ENCODE data around the gene GTF2A1L. TPM values are rescaled to one million over a fixed set of nuclear protein-coding genes. Genes with fewer than 3 reads are reported as not detected.

Gene GTF2A1L
- polyA plus RNA-seq, 1 donor from 2014 or later: 0.51 TPM

GRCh38 chr2:48587560-48587959 is 30.1 kb upstream of the GTF2A1L start:
- H3K36me3 ChIP-seq (ENCODE audit: insufficient read depth, low read length): no peaks in the 10 kb centered on the region
- H3F3A ChIP-seq (ENCODE audit: insufficient read depth, low read length, poor library complexity, severe bottlenecking): no peaks in the 10 kb centered on the region
- H3K9me3 ChIP-seq (ENCODE audit: low read length): no peaks in the 10 kb centered on the region
- no peaks in the 10 kb centered on the region for H3K9me2 ChIP-seq (ENCODE audit: insufficient read depth, low read length)
- no peak overlapping the region for H2AFZ ChIP-seq (ENCODE audit: low read depth, low read length)
- H3K27ac ChIP-seq (ENCODE audit: low read length): no peak overlapping the region
- H4K20me1 ChIP-seq (ENCODE audit: insufficient read depth): no peaks in the 10 kb centered on the region
- no peak overlapping the region for H3K9ac ChIP-seq (ENCODE audit: low read length)
- no peaks in the 10 kb centered on the region for H3K79me2 ChIP-seq (replicated peaks; ENCODE audit: insufficient read depth, low read length)
- no peaks in the 10 kb centered on the region for H3K27me3 ChIP-seq (ENCODE audit: insufficient read depth, low read depth, low read length)
- H3K4me2 ChIP-seq (ENCODE audit: low read length): no peak overlapping the region
- no peak for TF ChIP-seq POLR2AphosphoS5 (IDR thresholded peaks at IDR 0.05)
- TF ChIP-seq EZH2 (IDR thresholded peaks at IDR 0.05; ENCODE audit: borderline replicate concordance, insufficient read depth, low read length, poor library complexity, severe bottlenecking): no peak
- TF ChIP-seq, protein P1, sequence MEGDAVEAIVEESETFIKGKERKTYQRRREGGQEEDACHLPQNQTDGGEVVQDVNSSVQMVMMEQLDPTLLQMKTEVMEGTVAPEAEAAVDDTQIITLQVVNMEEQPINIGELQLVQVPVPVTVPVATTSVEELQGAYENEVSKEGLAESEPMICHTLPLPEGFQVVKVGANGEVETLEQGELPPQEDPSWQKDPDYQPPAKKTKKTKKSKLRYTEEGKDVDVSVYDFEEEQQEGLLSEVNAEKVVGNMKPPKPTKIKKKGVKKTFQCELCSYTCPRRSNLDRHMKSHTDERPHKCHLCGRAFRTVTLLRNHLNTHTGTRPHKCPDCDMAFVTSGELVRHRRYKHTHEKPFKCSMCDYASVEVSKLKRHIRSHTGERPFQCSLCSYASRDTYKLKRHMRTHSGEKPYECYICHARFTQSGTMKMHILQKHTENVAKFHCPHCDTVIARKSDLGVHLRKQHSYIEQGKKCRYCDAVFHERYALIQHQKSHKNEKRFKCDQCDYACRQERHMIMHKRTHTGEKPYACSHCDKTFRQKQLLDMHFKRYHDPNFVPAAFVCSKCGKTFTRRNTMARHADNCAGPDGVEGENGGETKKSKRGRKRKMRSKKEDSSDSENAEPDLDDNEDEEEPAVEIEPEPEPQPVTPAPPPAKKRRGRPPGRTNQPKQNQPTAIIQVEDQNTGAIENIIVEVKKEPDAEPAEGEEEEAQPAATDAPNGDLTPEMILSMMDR (IDR thresholded peaks at IDR 0.05; ENCODE audit: poor library complexity, severe bottlenecking): no peak
- H3K4me3 ChIP-seq (ENCODE audit: low read length): no peak overlapping the region

DNA sequence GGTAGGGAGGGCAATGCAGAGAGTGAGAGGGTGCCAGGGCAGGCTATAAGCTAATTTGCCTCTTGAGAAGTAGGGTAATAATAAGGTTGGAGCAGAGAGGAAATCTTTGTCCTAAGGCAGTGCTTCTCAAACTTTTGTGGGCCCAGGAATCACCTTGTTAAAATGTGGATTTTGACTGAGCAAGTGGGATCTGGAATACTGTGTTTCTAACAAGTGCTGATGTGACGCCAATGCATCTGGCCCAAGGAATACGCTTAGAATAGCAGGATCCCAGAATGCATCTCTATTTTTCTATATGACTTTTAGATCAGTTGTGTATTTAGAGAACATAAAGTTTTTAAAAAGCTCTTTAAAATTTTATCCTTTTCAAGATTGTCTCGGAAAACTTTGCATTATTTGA is 29.7 kb upstream of the GTF2A1L start:
- no peaks in the 10 kb centered on the region for H4K20me1 ChIP-seq (ENCODE audit: insufficient read depth)
- H3K79me2 ChIP-seq (replicated peaks; ENCODE audit: insufficient read depth, low read length): no peaks in the 10 kb centered on the region

More for the DNA sequence above, 29.7 kb upstream of the GTF2A1L start:
- H3K9me2 ChIP-seq (ENCODE audit: insufficient read depth, low read length): no peaks in the 10 kb centered on the region
- H3F3A ChIP-seq (ENCODE audit: insufficient read depth, low read length, poor library complexity, severe bottlenecking): no peaks in the 10 kb centered on the region
- H3K27ac ChIP-seq (ENCODE audit: low read length): no peak overlapping the region
- no peak overlapping the region for H3K9ac ChIP-seq (ENCODE audit: low read length)
- H3K4me2 ChIP-seq (ENCODE audit: low read length): no peak overlapping the region
- TF ChIP-seq EZH2 (IDR thresholded peaks at IDR 0.05; ENCODE audit: borderline replicate concordance, insufficient read depth, low read length, poor library complexity, severe bottlenecking) (no peak), EP300 (conservative IDR thresholded peaks at IDR 0.05; ENCODE audit: poor library complexity, severe bottlenecking) (no peak), MXI1 (conservative IDR thresholded peaks at IDR 0.05; ENCODE audit: poor library complexity, severe bottlenecking) (no peak), TAF1 (IDR thresholded peaks at IDR 0.05; ENCODE audit: low read depth) (no peak), SMC3 (conservative IDR thresholded peaks at IDR 0.05; ENCODE audit: poor library complexity) (no peak), REST (IDR thresholded peaks at IDR 0.05; ENCODE audit: borderline replicate concordance) (no peak), POLR2AphosphoS5 (IDR thresholded peaks at IDR 0.05) (no peak), RAD21 (conservative IDR thresholded peaks at IDR 0.05) (no peak)
- TF ChIP-seq, protein P1 (IDR thresholded peaks at IDR 0.05; ENCODE audit: poor library complexity, severe bottlenecking): no peak
- no peaks in the 10 kb centered on the region for H3K9me3 ChIP-seq (ENCODE audit: low read length)
- H3K36me3 ChIP-seq (ENCODE audit: insufficient read depth, low read length): no peaks in the 10 kb centered on the region
- H2AFZ ChIP-seq (ENCODE audit: low read depth, low read length): no peak overlapping the region
- no peaks in the 10 kb centered on the region for H3K27me3 ChIP-seq (ENCODE audit: insufficient read depth, low read depth, low read length)
- H3K4me3 ChIP-seq (ENCODE audit: low read length): no peak overlapping the region
